ENCODE results near the gene NKPD1.
A peak's percentile ranks its signal among the peaks of the same experiment; 100 is the strongest.

NKPD1 gene

GRCh38 chr19:45153339-45154063 lies 7.3 kb downstream of the NKPD1 start:
- Histone ChIP-seq H2BK15ac (ENCODE audit: low read depth, poor library complexity, severe bottlenecking) (no peak overlapping the region), H3K27ac (ENCODE audit: low read length, poor library complexity, severe bottlenecking) (no peak overlapping the region), H3K9ac (ENCODE audit: low read length) (peak overlapping the region; percentile 38), H2AK5ac (ENCODE audit: low read length, severe bottlenecking) (no peak overlapping the region), H3K18ac (ENCODE audit: low read depth in 1 of 2, low read length in 2 of 2) (peak overlapping the region in 1 of 2 experiments; percentile 25), H2AFZ (ENCODE audit: low read depth, low read length) (peak overlapping the region; percentile 30), H3K36me3 (ENCODE audit: control insufficient read depth in 1 of 2, insufficient read depth in 2 of 2, low read depth in 1 of 2, low read length in 2 of 2) (peaks cover 10 to 40% of the 10 kb centered on the region in 2 experiments), H2BK120ac (ENCODE audit: low read depth, low read length) (no peak overlapping the region), H2BK12ac (ENCODE audit: low read length in 2 of 2) (peak overlapping the region in 1 of 2 experiments; percentile 16), H3K79me1 (replicated peaks; ENCODE audit: low read length, poor library complexity, severe bottlenecking) (no peaks in the 10 kb centered on the region), H3K4ac (ENCODE audit: low read depth in 1 of 2, low read length in 2 of 2) (no peak overlapping the region), H2BK5ac (ENCODE audit: low read depth, low read length, poor library complexity, severe bottlenecking) (no peak overlapping the region), H3K23ac (ENCODE audit: low read length in 2 of 2) (peak overlapping the region in 1 of 2 experiments; percentile 95), H4K91ac (ENCODE audit: low read length) (peak overlapping the region; percentile 9), H3K4me3 (ENCODE audit: insufficient read depth in 1 of 2, low read depth in 1 of 2, low read length in 2 of 2) (peak overlapping the region; percentile 14 to 67), H3K4me1 (ENCODE audit: control insufficient read depth, insufficient read depth, low read depth, low read length) (peaks cover 28% of the 10 kb centered on the region), H3K14ac (ENCODE audit: low read length in 2 of 2) (peak overlapping the region in 1 of 2 experiments; percentile 69), H3K9me3 (ENCODE audit: control insufficient read depth, low read length) (peaks cover 2% of the 10 kb centered on the region), H3K4me2 (ENCODE audit: low read length, poor library complexity, severe bottlenecking) (peak overlapping the region; percentile 61), H3K27me3 (ENCODE audit: control insufficient read depth in 1 of 2, insufficient read depth in 1 of 2, low read length in 2 of 2) (peaks cover 37 to 46% of the 10 kb centered on the region in 2 experiments), H4K8ac (ENCODE audit: low read length) (peak overlapping the region; percentile 41)
- DNase-seq, result peak; percentile 56
- WGBS, result 21% methylated on average over 69 of the region's 69 CpGs

GRCh38 chr19:45152504-45153338 lies 8.1 kb downstream of the NKPD1 start:
- peaks cover 2% of the 10 kb centered on the region for H3K9me3 ChIP-seq (ENCODE audit: control insufficient read depth, low read length)
- peaks cover 30 to 39% of the 10 kb centered on the region in 2 experiments for H3K27me3 ChIP-seq (ENCODE audit: control insufficient read depth in 1 of 2, insufficient read depth in 1 of 2, low read length in 2 of 2)
- peak overlapping the region in 1 of 2 experiments; percentile 67 for H3K4me3 ChIP-seq (ENCODE audit: insufficient read depth in 1 of 2, low read depth in 1 of 2, low read length in 2 of 2)
- H3K79me1 ChIP-seq (replicated peaks; ENCODE audit: low read length, poor library complexity, severe bottlenecking), result no peaks in the 10 kb centered on the region
- H3K4me2 ChIP-seq (ENCODE audit: low read length, poor library complexity, severe bottlenecking), result no peak overlapping the region
- peak overlapping the region; percentile 26 for H3K9ac ChIP-seq (ENCODE audit: low read length)
- H2BK15ac ChIP-seq (ENCODE audit: low read depth, poor library complexity, severe bottlenecking), result no peak overlapping the region
- H3K18ac ChIP-seq (ENCODE audit: low read depth in 1 of 2, low read length in 2 of 2), result no peak overlapping the region
- no peak overlapping the region for H2BK5ac ChIP-seq (ENCODE audit: low read depth, low read length, poor library complexity, severe bottlenecking)
- no peak overlapping the region for H2AFZ ChIP-seq (ENCODE audit: low read depth, low read length)
- H2BK12ac ChIP-seq (ENCODE audit: low read length in 2 of 2), result no peak overlapping the region
- H3K4me1 ChIP-seq (ENCODE audit: control insufficient read depth, insufficient read depth, low read depth, low read length), result peaks cover 28% of the 10 kb centered on the region
- peak overlapping the region in 1 of 2 experiments; percentile 69 for H3K14ac ChIP-seq (ENCODE audit: low read length in 2 of 2)
- H3K36me3 ChIP-seq (ENCODE audit: control insufficient read depth in 1 of 2, insufficient read depth in 2 of 2, low read depth in 1 of 2, low read length in 2 of 2), result peaks cover 10 to 48% of the 10 kb centered on the region in 2 experiments
- H2AK5ac ChIP-seq (ENCODE audit: low read length, severe bottlenecking), result no peak overlapping the region
- no peak overlapping the region for H2BK120ac ChIP-seq (ENCODE audit: low read depth, low read length)
- H3K27ac ChIP-seq (ENCODE audit: low read length, poor library complexity, severe bottlenecking), result no peak overlapping the region
- H4K8ac ChIP-seq (ENCODE audit: low read length), result peak overlapping the region; percentile 19
- H3K4ac ChIP-seq (ENCODE audit: low read depth in 1 of 2, low read length in 2 of 2), result no peak overlapping the region
- peak overlapping the region; percentile 34 for H4K91ac ChIP-seq (ENCODE audit: low read length)
- no peak for DNase-seq
- 63% methylated on average over 91 of the region's 91 CpGs for WGBS
- H3K23ac ChIP-seq (ENCODE audit: low read length in 2 of 2), result peak overlapping the region in 1 of 2 experiments; percentile 9

- Histone ChIP-seq H3K36me3 (ENCODE audit: control insufficient read depth in 1 of 2, insufficient read depth in 2 of 2, low read depth in 1 of 2, low read length in 2 of 2) (peaks cover 15 to 56% of the 10 kb centered on the region in 2 experiments), H3K9me3 (ENCODE audit: control insufficient read depth, low read length) (peaks cover 2% of the 10 kb centered on the region), H3K27me3 (ENCODE audit: control insufficient read depth in 1 of 2, insufficient read depth in 1 of 2, low read length in 2 of 2) (peaks cover 26 to 38% of the 10 kb centered on the region in 2 experiments), H3K4me1 (ENCODE audit: control insufficient read depth, insufficient read depth, low read depth, low read length) (peaks cover 28% of the 10 kb centered on the region), H2AK5ac (ENCODE audit: low read length, severe bottlenecking) (no peak overlapping the region), H2AFZ (ENCODE audit: low read depth, low read length) (no peak overlapping the region), H3K79me1 (replicated peaks; ENCODE audit: low read length, poor library complexity, severe bottlenecking) (no peaks in the 10 kb centered on the region), H4K91ac (ENCODE audit: low read length) (no peak overlapping the region), H4K8ac (ENCODE audit: low read length) (peak overlapping the region; percentile 55), H3K27ac (ENCODE audit: low read length, poor library complexity, severe bottlenecking) (no peak overlapping the region), H2BK120ac (ENCODE audit: low read depth, low read length) (no peak overlapping the region), H3K9ac (ENCODE audit: low read length) (no peak overlapping the region), H3K18ac (ENCODE audit: low read depth in 1 of 2, low read length in 2 of 2) (no peak overlapping the region), H2BK15ac (ENCODE audit: low read depth, poor library complexity, severe bottlenecking) (no peak overlapping the region), H3K14ac (ENCODE audit: low read length in 2 of 2) (no peak overlapping the region), H2BK5ac (ENCODE audit: low read depth, low read length, poor library complexity, severe bottlenecking) (no peak overlapping the region), H3K4me2 (ENCODE audit: low read length, poor library complexity, severe bottlenecking) (no peak overlapping the region), H3K4me3 (ENCODE audit: insufficient read depth in 1 of 2, low read depth in 1 of 2, low read length in 2 of 2) (peak overlapping the region in 1 of 2 experiments; percentile 67), H3K23ac (ENCODE audit: low read length in 2 of 2) (no peak overlapping the region), H2BK12ac (ENCODE audit: low read length in 2 of 2) (no peak overlapping the region), H3K4ac (ENCODE audit: low read depth in 1 of 2, low read length in 2 of 2) (no peak overlapping the region)
- no peak for DNase-seq
- 54% methylated on average over 57 of the region's 64 CpGs for WGBS
Measured at GRCh38 chr19:45151821-45152503, 8.8 kb downstream of the NKPD1 start.
